ENCODE measurements around the gene CNOT3. TPM values are rescaled to one million over a fixed set of nuclear protein-coding genes. Genes with fewer than 3 reads are reported as not detected.
"Not testable (repeated sequence)": the region's sequence is repeated elsewhere in the genome, so short reads cannot be mapped to it uniquely, and the experiment has no call there.

CNOT3 gene
- total RNA-seq, 1 experiment from 2014 or later = 77.7 TPM

- peak; percentile 90 to 95 for DNase-seq
- peak; percentile 90 to 92 for TF ChIP-seq CTCF (IDR thresholded peaks at IDR 0.05; ENCODE audit: insufficient read depth in 1 of 2, low read depth in 1 of 2, low read length in 1 of 2, severe bottlenecking in 1 of 2, unreplicated experiment in 1 of 2)
- Mint-ChIP-seq H3K27ac (ENCODE audit: unreplicated experiment) (no peak overlapping the region), H3K4me3 (ENCODE audit: unreplicated experiment) (no peak overlapping the region), H3K9me3 (ENCODE audit: unreplicated experiment) (peaks cover 12% of the 10 kb centered on the region), H3K27me3 (ENCODE audit: insufficient read depth, unreplicated experiment) (no peaks in the 10 kb centered on the region), H3K4me1 (ENCODE audit: low read depth, unreplicated experiment) (peaks cover 30% of the 10 kb centered on the region), H3K36me3 (ENCODE audit: insufficient read depth, unreplicated experiment) (peaks cover 63% of the 10 kb centered on the region)
- Histone ChIP-seq H3K4me3 (ENCODE audit: low read depth, low read length) (no peak overlapping the region), H3K4me1 (peaks cover 1% of the 10 kb centered on the region), H3K36me3 (ENCODE audit: control insufficient read depth, insufficient read depth, low read length) (no peaks in the 10 kb centered on the region), H3K9me3 (no peaks in the 10 kb centered on the region), H3K27me3 (replicated peaks; ENCODE audit: control insufficient read depth, insufficient read depth, low read length) (no peaks in the 10 kb centered on the region)
- intact Hi-C loops (cut with micrococcal nuclease; ENCODE audit: unreplicated experiment) = loop anchor here (1.0 kb wide), 2 partner anchors 63 to 98 kb away; no protein-coding TSS in a partner anchor
- ChIA-PET CTCF (interaction anchor here (0.6 to 1.7 kb wide), 8 partner anchors 8 to 211 kb away, joined by 3 to 10 read pairs (median 4); partner anchors contain the start of genes CNOT3, LENG1 and MBOAT7), POLR2A (interaction anchor here (0.8 kb wide), 1 partner anchor 21 kb away, joined by 3 read pairs; the partner anchor contains the start of gene MBOAT7)
- BruUV-seq (replicated peaks) = no TSS peak
Observed at GRCh38 chr19:54168174-54168917, 30.8 kb downstream of the CNOT3 start.

GRCh38 chr19:54169149-54169740, 31.7 kb downstream of the CNOT3 start:
- Histone ChIP-seq H3K9me3 (no peaks in the 10 kb centered on the region), H3K4me3 (ENCODE audit: low read depth, low read length) (no peak overlapping the region), H3K4me1 (peaks cover 10% of the 10 kb centered on the region), H3K27me3 (replicated peaks; ENCODE audit: control insufficient read depth, insufficient read depth, low read length) (no peaks in the 10 kb centered on the region), H3K36me3 (ENCODE audit: control insufficient read depth, insufficient read depth, low read length) (no peaks in the 10 kb centered on the region)
- peaks cover 28% of the 10 kb centered on the region for H3K4me1 Mint-ChIP-seq (ENCODE audit: low read depth, unreplicated experiment)
- no peak overlapping the region for H3K27ac Mint-ChIP-seq (ENCODE audit: unreplicated experiment)
- no peaks in the 10 kb centered on the region for H3K27me3 Mint-ChIP-seq (ENCODE audit: insufficient read depth, unreplicated experiment)
- intact Hi-C loops (cut with micrococcal nuclease; ENCODE audit: unreplicated experiment) = no loop called here
- CTCF ChIA-PET = interaction anchor here (0.6 to 1.7 kb wide), 7 partner anchors 8 to 210 kb away, joined by 3 to 10 read pairs (median 5); partner anchors contain the start of genes CNOT3, LENG1 and MBOAT7
- no peak overlapping the region for H3K4me3 Mint-ChIP-seq (ENCODE audit: unreplicated experiment)
- no peak for DNase-seq
- peaks cover 12% of the 10 kb centered on the region for H3K9me3 Mint-ChIP-seq (ENCODE audit: unreplicated experiment)
- POLR2A ChIA-PET = interaction anchor here (0.8 kb wide), 1 partner anchor 20 kb away, joined by 3 read pairs; the partner anchor contains the start of gene MBOAT7
- no TSS peak for BruUV-seq (replicated peaks)
- H3K36me3 Mint-ChIP-seq (ENCODE audit: insufficient read depth, unreplicated experiment) = peaks cover 66% of the 10 kb centered on the region
- no peak for TF ChIP-seq CTCF (IDR thresholded peaks at IDR 0.05; ENCODE audit: insufficient read depth in 1 of 2, low read depth in 1 of 2, low read length in 1 of 2, severe bottlenecking in 1 of 2, unreplicated experiment in 1 of 2)

- H3K4me1 ChIP-seq; H3K27me3 Mint-ChIP-seq (ENCODE audit: insufficient read depth, unreplicated experiment); H3K9me3 ChIP-seq; H3K36me3 ChIP-seq (ENCODE audit: control insufficient read depth, insufficient read depth, low read length); H3K27me3 ChIP-seq (replicated peaks; ENCODE audit: control insufficient read depth, insufficient read depth, low read length); H3K9me3 Mint-ChIP-seq (ENCODE audit: unreplicated experiment); DNase-seq; BruUV-seq (replicated peaks): not testable (repeated sequence)
- intact Hi-C loops (cut with micrococcal nuclease; ENCODE audit: unreplicated experiment) = loop anchor here (2.0 kb wide), 1 partner anchor 37 kb away; no protein-coding TSS in a partner anchor
- peak overlapping the region; percentile 86 for H3K4me3 Mint-ChIP-seq (ENCODE audit: unreplicated experiment)
- POLR2A ChIA-PET = interaction anchor here (0.8 to 3.1 kb wide), 3 partner anchors 16 to 36 kb away, joined by 3 to 40 read pairs (median 3); partner anchors contain the start of genes MBOAT7 and TSEN34
- H3K4me3 ChIP-seq (ENCODE audit: low read depth, low read length) = peak overlapping the region; percentile 17
- CTCF ChIA-PET = interaction anchor here (0.6 to 2.6 kb wide), 4 partner anchors 13 to 94 kb away, joined by 3 to 56 read pairs (median 11); partner anchors contain the start of genes CNOT3, LENG1 and MBOAT7
- H3K4me1 Mint-ChIP-seq (ENCODE audit: low read depth, unreplicated experiment) = peaks cover 21% of the 10 kb centered on the region
- H3K36me3 Mint-ChIP-seq (ENCODE audit: insufficient read depth, unreplicated experiment) = peaks cover 63% of the 10 kb centered on the region
- peak overlapping the region; percentile 99 for H3K27ac Mint-ChIP-seq (ENCODE audit: unreplicated experiment)
Observed at GRCh38 chr19:54171736-54172431, 34.3 kb downstream of the CNOT3 start.

Measured in Caco-2 (cell line).